PC-9 (cell line): ENCODE measurements around the gene CD6. TPM values are rescaled to one million over a fixed set of nuclear protein-coding genes. Genes with fewer than 3 reads are reported as not detected.

ENCODE experiments used
- BruUV-seq: library from RNA; stranded (reverse); fragments of 400-500 nt; replicated peaks from 2 replicates; lab custom pipeline; 2021; lab: Mats Ljungman, UMichigan
- CTCF ChIA-PET: fragments of 300-600 bp; sonication (Branson Sonifier 250); formaldehyde crosslinking; loops from one replicate; lab custom pipeline; 2022; ENCODE audit warnings: antibody characterized with exemption; lab: Charles Lee
- POLR2A ChIA-PET: fragments of 300-600 bp; sonication (Branson Sonifier 250); formaldehyde crosslinking; loops from one replicate; lab custom pipeline; 2022; ENCODE audit warnings: antibody characterized with exemption; ENCODE audit not compliant: unreplicated experiment; lab: Charles Lee
- DNase-seq, 2 experiments: peaks; one replicate each; pipeline versions ENCODE4 v3.0.0 to v3.0.0-alpha.2; 2015 to 2022; ENCODE audit warnings: mixed read lengths in 1 of 2
- H2AFZ ChIP-seq: fragments of 200-600 bp; sonication (generic); 2 replicates; pipeline ENCODE4 v1.8.1; 2017; ENCODE audit warnings: antibody characterized with exemption
- H3F3A ChIP-seq: fragments of 200-600 bp; sonication (generic); 2 replicates; pipeline ENCODE4 v1.8.1; 2017; ENCODE audit warnings: antibody characterized with exemption, mild to moderate bottlenecking, low read depth; ENCODE audit not compliant: insufficient read depth
- H3K27ac ChIP-seq: fragments of 200-600 bp; sonication (generic); 2 replicates; pipeline ENCODE4 v1.6.1; 2016; ENCODE audit warnings: mixed run types
- H3K27me3 ChIP-seq: fragments of 200-600 bp; sonication (generic); 2 replicates; pipeline ENCODE4 v1.6.1; 2016; ENCODE audit warnings: low read depth, mixed run types; ENCODE audit not compliant: insufficient read depth
- H3K36me3 ChIP-seq: fragments of 200-600 bp; sonication (generic); 2 replicates; pipeline ENCODE4 v1.6.1; 2016; ENCODE audit warnings: low read depth, mixed run types
- H3K4me1 ChIP-seq: fragments of 200-600 bp; sonication (generic); replicated peaks from 2 replicates; pipeline ENCODE4 v1.6.1; 2016; ENCODE audit warnings: mixed run types; ENCODE audit not compliant: insufficient read depth
- H3K4me2 ChIP-seq: fragments of 200-600 bp; sonication (generic); 2 replicates; pipeline ENCODE4 v1.6.1; 2017; ENCODE audit warnings: mixed run types
- H3K4me3 ChIP-seq: fragments of 200-600 bp; sonication (generic); 2 replicates; pipeline ENCODE4 v1.6.1; 2016; ENCODE audit warnings: mixed run types
- H3K79me2 ChIP-seq: fragments of 200-600 bp; sonication (generic); 2 replicates; pipeline ENCODE4 v1.6.1; 2017; ENCODE audit warnings: low read depth, mixed run types
- H3K9me2 ChIP-seq: fragments of 200-600 bp; sonication (generic); 2 replicates; pipeline ENCODE4 v1.8.1; 2017; ENCODE audit warnings: mild to moderate bottlenecking; ENCODE audit not compliant: insufficient read depth
- H3K9me3 ChIP-seq: fragments of 200-600 bp; sonication (generic); 2 replicates; pipeline ENCODE4 v1.8.1; 2016; ENCODE audit warnings: low read depth; ENCODE audit not compliant: insufficient read depth
- H4K20me1 ChIP-seq: fragments of 200-600 bp; sonication (generic); 2 replicates; pipeline ENCODE4 v1.8.1; 2017; ENCODE audit not compliant: insufficient read depth
- EZH2 ChIP-seq: fragments of 200-600 bp; sonication (generic); IDR thresholded peaks from 2 replicates; pipeline ENCODE4 v1.8.0; 2017; ENCODE audit warnings: antibody characterized with exemption, low read depth
- intact Hi-C: fragments of 100-400 bp; cut with micrococcal nuclease; formaldehyde crosslinking; loops from one replicate; pipeline ENCODE4 v1.10.0; 2022; ENCODE audit not compliant: unreplicated experiment
- total RNA-seq: library from RNA; stranded (reverse); gene quantifications from 2 replicates; pipeline ENCODE4 v1.2.3, GENCODE V29; 2021
- TF ChIP-seq, protein P1 (sequence below): fragments of 200-600 bp; sonication (generic); conservative IDR thresholded peaks from 2 replicates; pipeline ENCODE4 v1.6.1; 2017; ENCODE audit warnings: mixed run types, antibody characterized with exemption, mild to moderate bottlenecking, moderate library complexity

CD6 gene
- total RNA-seq, 1 experiment from 2014 or later: 0.74 TPM

DNA sequence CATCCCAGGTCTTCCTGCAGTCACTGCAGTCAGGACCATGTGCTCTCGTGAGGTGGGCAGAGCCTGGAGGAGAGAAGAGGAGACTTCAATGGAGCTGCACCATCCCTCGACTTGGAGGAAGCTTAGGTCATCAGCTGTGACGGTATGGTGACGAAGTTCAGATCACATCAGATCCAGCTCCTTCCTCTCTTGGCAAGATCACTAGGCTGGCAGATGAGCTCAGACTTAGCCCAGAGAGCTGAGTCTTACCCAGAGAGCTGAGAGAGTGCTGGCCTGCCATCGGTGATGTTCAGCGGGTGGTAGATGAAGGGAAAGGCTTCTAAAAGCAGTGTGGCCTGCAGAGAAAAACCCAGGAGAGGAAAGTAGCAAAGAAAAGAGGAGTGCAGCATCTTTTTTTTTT is 17.7 kb upstream of the CD6 start:
- no peak for DNase-seq
- Histone ChIP-seq H3F3A (no peaks in the 10 kb centered on the region), H3K79me2 (no peaks in the 10 kb centered on the region), H3K4me3 (no peak overlapping the region), H3K4me2 (no peak overlapping the region), H3K27me3 (no peaks in the 10 kb centered on the region), H2AFZ (no peak overlapping the region), H3K9me2 (no peaks in the 10 kb centered on the region), H3K27ac (no peak overlapping the region), H3K4me1 (no peaks in the 10 kb centered on the region), H4K20me1 (no peaks in the 10 kb centered on the region), H3K36me3 (no peaks in the 10 kb centered on the region), H3K9me3 (no peaks in the 10 kb centered on the region)
- TF ChIP-seq EZH2: no peak
- TF ChIP-seq, protein P1, sequence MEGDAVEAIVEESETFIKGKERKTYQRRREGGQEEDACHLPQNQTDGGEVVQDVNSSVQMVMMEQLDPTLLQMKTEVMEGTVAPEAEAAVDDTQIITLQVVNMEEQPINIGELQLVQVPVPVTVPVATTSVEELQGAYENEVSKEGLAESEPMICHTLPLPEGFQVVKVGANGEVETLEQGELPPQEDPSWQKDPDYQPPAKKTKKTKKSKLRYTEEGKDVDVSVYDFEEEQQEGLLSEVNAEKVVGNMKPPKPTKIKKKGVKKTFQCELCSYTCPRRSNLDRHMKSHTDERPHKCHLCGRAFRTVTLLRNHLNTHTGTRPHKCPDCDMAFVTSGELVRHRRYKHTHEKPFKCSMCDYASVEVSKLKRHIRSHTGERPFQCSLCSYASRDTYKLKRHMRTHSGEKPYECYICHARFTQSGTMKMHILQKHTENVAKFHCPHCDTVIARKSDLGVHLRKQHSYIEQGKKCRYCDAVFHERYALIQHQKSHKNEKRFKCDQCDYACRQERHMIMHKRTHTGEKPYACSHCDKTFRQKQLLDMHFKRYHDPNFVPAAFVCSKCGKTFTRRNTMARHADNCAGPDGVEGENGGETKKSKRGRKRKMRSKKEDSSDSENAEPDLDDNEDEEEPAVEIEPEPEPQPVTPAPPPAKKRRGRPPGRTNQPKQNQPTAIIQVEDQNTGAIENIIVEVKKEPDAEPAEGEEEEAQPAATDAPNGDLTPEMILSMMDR: no peak
- ChIA-PET POLR2A (interaction anchor here (0.6 kb wide), 1 partner anchor 40 kb away, joined by 3 read pairs; no protein-coding TSS in a partner anchor), CTCF (no interaction called here)
- BruUV-seq: no TSS peak
- intact Hi-C loops: no loop called here

DNA sequence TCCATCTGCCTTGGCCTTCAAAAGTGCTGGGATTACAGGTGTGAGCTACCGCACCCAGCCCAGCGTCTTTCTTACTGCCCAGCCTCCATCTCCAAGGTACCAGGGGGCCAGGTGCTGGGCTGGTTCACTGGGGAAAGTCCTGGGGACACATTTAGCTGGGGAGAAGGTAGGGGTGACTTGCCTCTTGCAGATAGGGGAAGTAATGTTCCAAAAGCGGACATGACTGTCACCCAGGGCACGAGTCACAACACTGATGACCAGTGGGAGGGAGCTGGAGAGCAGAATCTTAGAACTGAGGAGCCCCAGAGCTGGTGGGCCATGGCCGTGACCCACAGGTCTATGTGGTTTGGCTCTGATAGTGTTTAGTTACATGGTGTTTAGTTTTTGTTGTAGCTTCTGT is 17.1 kb upstream of the CD6 start:
- Histone ChIP-seq H3K9me3 (no peaks in the 10 kb centered on the region), H3F3A (no peaks in the 10 kb centered on the region), H4K20me1 (no peaks in the 10 kb centered on the region), H3K36me3 (no peaks in the 10 kb centered on the region), H3K4me3 (no peak overlapping the region), H2AFZ (no peak overlapping the region), H3K4me2 (no peak overlapping the region), H3K79me2 (no peaks in the 10 kb centered on the region), H3K4me1 (no peaks in the 10 kb centered on the region), H3K9me2 (no peaks in the 10 kb centered on the region), H3K27ac (no peak overlapping the region), H3K27me3 (no peaks in the 10 kb centered on the region)
- intact Hi-C loops: no loop called here
- BruUV-seq: no TSS peak
- ChIA-PET POLR2A (no interaction called here), CTCF (no interaction called here)
- DNase-seq: no peak
- TF ChIP-seq, protein P1: no peak
- no peak for TF ChIP-seq EZH2

DNA sequence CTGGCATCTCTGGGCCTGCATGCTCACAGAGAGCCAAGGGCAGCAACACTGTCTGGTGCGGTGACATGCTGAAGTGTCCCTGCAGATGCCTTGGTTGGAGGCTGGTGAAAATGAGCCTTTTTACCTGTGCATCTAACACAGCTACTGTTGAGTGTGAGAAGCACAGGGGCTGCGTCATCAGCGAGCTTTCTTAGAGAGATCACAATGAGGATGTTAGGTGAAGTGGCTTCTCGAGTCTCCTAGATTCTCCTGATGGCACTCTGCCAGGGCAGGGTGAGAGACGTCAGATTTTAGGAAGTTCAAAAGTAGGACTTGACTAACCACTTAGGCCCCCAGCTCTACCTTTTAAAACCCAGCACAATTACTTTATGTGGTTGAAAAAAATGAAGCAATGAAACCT is 15.9 kb upstream of the CD6 start:
- Histone ChIP-seq H3K27ac (no peak overlapping the region), H2AFZ (no peak overlapping the region), H3K79me2 (no peaks in the 10 kb centered on the region), H3F3A (no peaks in the 10 kb centered on the region), H3K4me2 (no peak overlapping the region), H3K9me2 (no peaks in the 10 kb centered on the region), H3K9me3 (no peaks in the 10 kb centered on the region), H3K27me3 (0 out of 2 replicates have a peak, but pooled peaks cover 2% of the 10 kb centered on the region), H3K36me3 (no peaks in the 10 kb centered on the region), H3K4me3 (no peak overlapping the region), H4K20me1 (no peaks in the 10 kb centered on the region), H3K4me1 (0 out of 2 replicates have a peak, but pooled peaks cover 4% of the 10 kb centered on the region)
- TF ChIP-seq EZH2: no peak
- TF ChIP-seq, protein P1: no peak
- DNase-seq: no peak
- ChIA-PET POLR2A (no interaction called here), CTCF (no interaction called here)
- BruUV-seq: no TSS peak
- intact Hi-C loops: no loop called here
